Stimulated activated CD4-positive, alpha-beta T cell treated with anti-CD3 and anti-CD28 coated beads, Interleukin-12 subunit alpha, Interleukin-12 subunit beta, amount 100 ng/mL, for 4 hours (primary cell): Measurements from ENCODE around the gene USP25.

Source experiments
- DNase-seq: peaks from one replicate; pipeline ENCODE4 v3.0.0-alpha.2; 2020

The USP25 gene

GRCh38 chr21:15823486-15824150, 93.8 kb downstream of the USP25 start:
- DNase-seq, result no peak

DNA sequence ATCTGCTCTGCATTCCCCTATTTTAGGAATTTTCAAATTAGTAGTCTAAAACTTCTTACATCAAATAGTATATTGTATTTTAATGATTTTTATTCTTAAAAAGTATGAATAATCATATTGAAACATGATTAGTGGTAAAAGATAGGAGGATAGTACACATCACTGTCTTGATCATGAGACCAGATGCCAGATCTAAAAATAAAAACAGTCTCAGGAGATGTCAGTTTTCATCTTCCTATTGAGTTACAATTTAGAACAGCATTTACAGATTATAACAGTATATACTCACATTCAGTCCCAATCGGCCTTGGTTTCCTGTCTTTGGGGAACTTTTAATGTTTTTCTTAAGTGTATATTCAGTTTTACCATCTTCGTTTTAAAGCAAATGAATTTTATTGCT, 95.9 kb downstream of the USP25 start:
- DNase-seq, result no peak

DNA sequence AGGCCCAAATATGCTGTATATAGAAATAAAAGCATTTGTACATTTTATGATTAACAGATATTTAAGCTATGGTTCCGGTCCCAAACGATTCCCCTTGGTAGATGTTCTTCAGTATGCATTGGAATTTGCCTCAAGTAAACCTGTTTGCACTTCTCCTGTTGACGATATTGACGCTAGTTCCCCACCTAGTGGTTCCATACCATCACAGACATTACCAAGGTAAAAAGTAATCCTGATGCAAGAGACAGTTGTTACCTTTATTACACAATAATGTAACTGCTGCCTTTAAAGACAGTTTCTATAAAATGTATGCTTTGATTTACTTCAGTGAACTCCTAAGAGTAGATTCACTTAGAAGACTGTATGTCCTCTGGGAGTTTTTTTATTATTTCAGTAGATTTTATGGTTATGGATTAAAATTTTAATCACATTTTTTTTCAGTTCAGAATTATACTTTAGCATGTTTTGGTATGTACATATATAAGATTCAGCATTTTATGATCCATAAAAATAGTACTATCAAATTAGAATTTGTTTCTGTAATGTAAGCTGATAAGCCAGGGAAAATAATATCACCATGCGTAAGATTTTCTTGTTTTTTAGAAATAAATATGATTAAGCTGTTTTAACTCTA, 96.5 kb downstream of the USP25 start:
- no peak for DNase-seq

DNA sequence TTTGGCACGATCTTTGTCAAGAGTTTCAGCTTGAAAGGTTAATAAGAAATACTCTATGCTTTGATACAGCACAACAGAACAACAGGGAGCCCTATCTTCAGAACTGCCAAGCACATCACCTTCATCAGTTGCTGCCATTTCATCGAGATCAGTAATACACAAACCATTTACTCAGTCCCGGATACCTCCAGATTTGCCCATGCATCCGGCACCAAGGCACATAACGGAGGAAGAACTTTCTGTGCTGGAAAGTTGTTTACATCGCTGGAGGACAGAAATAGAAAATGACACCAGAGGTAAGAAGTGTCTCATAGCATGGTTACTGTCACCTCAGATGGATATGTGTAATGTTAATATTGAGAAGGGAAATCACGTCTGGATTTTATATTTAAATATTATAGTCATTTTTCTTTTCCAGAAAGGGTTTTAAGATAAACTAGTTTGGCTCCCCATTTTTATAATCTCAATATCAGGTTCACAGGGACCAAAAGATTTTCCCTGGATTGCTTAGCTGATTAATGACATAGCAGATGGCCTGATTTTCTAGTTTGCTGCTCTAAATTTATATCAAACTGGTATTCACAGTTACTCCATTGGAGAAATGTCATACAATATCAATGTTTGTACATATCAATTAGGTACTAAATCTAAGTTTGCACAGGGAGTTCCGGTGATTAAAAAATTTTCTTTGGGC, 97.3 kb downstream of the USP25 start:
- DNase-seq, result no peak

GRCh38 chr21:15831497-15831896, 101.7 kb downstream of the USP25 start:
- DNase-seq, result no peak

- no peak for DNase-seq
These were observed 107.9 kb downstream of the USP25 start for GRCh38 chr21:15837645-15838044.

- no peak for DNase-seq
These were observed 109.2 kb downstream of the USP25 start for GRCh38 chr21:15839026-15839425.

GRCh38 chr21:15839601-15840000, 109.8 kb downstream of the USP25 start:
- DNase-seq, result no peak

GRCh38 chr21:15840406-15840805, 110.6 kb downstream of the USP25 start:
- no peak for DNase-seq

DNA sequence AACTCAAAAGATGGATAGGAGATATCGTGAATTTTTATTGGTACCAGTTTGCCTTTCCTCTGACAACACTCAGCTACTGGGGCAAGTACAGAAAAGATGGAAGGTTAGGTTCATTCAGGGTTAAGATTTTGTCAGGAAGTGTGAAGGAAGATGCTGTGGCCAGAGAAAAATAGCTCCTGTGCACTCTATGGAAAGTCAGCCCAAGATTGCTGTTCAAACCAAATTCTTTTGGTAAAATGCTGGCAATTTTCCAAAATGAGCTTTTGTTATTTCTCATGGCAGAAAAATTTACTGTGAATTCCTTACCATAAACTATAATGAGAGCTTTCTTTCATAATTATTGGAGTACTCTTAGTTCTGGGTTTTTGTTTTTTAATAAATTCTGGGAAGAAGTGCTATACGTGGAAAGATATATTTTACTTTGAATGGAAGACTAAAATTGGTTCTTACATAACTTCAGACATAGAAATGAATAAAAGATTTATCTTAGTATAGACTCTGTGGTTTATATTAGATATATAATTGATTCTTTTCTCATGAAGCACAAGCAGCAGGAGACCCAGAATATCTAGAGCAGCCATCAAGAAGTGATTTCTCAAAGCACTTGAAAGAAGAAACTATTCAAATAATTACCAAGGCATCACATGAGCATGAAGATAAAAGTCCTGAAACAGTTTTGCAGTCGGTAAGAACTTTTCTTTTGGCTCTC, 112.2 kb downstream of the USP25 start:
- no peak for DNase-seq

GRCh38 chr21:15842565-15842880, 112.7 kb downstream of the USP25 start:
- DNase-seq, result no peak

- no peak for DNase-seq
These were observed 114.0 kb downstream of the USP25 start for GRCh38 chr21:15843766-15844165.

GRCh38 chr21:15848634-15849560, 119.1 kb downstream of the USP25 start:
- DNase-seq, result no peak

- DNase-seq, result no peak
These were observed 120.1 kb downstream of the USP25 start for GRCh38 chr21:15849927-15850326.

GRCh38 chr21:15850645-15851044, 120.9 kb downstream of the USP25 start:
- no peak for DNase-seq

DNA sequence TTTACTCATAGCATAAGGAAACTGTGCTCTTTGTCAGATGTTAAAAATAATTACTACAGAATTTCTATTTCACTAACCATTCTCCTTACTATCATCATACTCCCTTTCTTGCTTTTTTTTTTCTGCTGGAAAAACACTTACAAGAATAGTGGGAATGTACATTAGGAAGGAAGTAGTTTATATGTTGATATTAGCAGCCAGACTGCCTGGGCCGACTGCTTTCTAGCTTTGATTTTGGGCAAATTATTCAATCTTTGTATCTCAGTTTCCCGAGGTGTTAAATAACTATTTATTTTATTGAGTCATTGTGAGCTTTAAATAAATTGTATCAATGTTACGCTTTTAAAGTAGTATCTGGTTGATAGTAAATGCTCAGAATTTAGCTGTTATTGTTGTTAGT, 122.4 kb downstream of the USP25 start:
- DNase-seq, result no peak

- DNase-seq, result no peak
These were observed 123.3 kb downstream of the USP25 start for GRCh38 chr21:15853126-15853525.

- no peak for DNase-seq
These were observed 127.0 kb downstream of the USP25 start for GRCh38 chr21:15856813-15857212.

DNA sequence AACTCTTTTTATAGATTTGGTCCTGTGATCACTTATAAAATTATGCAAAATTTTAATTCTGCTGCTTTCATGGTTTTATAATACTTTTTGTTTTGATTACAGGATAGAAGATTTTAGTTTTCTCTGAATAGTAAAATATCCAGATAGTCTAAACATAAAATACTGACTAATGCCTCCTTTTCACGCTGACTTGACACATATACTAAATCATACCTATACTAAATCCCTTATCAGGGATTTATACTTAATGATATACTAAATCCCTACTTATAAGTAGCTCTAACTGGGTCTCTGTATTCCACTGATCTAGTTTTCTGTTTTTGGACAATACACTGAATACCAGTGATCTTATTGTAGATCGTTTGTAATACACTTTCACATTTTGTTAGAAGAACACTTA, 128.0 kb downstream of the USP25 start:
- no peak for DNase-seq

DNA sequence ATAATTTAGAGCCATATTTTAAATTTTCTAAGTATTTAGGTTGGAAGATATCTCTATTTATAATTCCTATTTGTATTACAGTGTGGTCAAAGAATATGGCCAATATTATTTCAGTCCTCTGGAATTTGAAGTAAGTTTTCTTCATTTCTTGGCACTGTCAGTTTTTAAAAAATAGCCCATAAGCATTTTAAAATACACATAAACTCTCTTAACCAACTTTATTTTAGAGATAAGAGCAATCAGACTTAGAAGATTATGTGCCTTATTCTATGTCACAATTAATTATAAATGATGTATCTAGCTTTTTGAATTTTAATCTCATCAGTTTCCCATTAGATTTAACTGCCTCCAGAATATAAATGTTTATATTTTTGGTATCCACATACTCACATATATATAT, 130.8 kb downstream of the USP25 start:
- no peak for DNase-seq

- DNase-seq, result no peak
These were observed 139.2 kb downstream of the USP25 start for GRCh38 chr21:15868940-15869339.

- DNase-seq, result no peak
These were observed 141.0 kb downstream of the USP25 start for GRCh38 chr21:15870819-15871218.

GRCh38 chr21:15872236-15872635, 142.5 kb downstream of the USP25 start:
- DNase-seq, result no peak
